Stimulated activated CD4-positive, alpha-beta T cell treated with anti-CD3 and anti-CD28 coated beads, Interleukin-1b, Interleukin-23, amount 100 ng/mL, for 48 hours (primary cell): ENCODE data around the gene YEATS2.

Experiments used
- DNase-seq: peaks from one replicate; pipeline ENCODE4 v3.0.0-alpha.2; 2020

The YEATS2 gene

DNA sequence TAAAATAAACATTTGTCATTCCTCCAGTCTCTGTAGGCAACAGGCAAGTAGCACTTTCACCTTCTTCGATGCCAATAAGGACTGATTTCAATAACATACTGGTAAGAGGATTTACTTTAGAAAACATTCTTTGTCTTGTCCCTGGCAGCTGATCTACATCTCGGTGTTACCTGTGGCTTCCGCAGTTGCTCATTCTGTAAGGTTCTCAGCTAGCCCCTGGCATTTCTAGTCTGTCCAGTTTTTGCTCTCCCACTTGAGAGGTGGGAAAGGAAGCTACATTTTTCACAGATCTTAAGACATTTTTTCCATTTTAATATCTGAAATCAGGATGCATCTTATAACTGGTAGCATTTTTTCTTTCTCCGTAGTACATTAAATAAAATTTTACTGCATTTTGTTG is 147.5 kb downstream of the YEATS2 start:
- DNase-seq: no peak

DNA sequence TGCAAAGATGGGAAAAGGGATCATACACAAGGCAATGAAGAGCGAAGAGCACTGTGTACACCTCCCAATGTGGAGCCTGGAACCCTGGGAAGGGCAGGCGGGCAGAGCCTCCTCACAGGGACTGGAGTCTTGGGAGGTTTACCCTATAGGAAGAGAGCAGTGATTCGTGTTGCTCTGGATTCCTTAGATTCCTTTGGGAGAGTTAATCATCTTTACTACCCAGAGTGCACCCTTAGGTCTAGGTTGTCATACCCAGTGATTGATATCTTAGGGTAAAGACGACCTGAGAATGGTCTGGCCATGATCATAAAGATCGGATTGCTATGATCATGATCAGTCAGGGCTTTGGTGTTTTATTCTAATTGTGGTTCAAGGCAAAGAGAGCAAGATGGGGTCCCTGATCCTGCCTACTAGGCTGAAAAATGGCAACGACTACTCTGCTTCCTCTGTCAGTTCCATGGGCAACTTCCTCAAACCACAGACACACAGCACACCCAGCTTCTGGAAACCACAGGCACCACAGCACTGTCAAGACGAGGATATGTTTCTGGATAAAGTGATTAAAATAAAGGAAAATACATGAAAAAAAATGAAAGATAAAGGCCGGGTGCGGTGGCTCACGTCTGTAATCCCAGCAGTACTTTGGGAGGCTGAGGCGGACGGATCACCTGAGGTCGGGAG is 148.2 kb downstream of the YEATS2 start:
- DNase-seq: no peak

DNA sequence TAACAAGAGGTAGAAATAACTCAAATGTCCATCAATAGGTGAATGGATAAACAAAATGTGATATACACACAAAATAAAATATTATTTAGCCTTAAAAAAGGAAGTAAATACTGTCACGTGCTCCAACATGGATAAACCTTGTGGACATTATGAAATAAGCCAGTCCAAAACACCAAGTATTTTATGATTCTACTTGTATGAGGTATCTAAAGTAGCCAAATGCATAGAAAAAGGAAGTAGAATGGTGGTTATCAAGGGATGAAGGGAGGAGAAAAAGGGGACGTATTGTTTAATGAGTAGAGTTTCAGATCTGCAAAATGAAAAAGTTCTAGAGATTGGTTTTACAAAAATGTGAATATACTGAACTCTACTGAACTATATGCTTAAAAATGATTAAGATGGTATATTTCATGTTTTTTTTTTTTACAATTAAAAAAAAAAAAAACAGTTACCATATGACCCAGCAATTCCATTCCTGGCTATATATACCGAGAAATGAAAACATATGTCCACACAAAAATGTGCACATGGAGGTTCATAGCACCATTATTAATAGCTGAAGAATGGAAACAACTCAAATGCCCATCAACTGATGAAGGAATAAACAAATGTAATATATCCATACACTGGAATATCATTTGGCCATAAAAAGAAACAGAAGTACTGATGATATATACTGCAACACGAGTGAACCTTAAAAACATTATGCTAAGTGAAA is 156.9 kb downstream of the YEATS2 start:
- no peak for DNase-seq

DNA sequence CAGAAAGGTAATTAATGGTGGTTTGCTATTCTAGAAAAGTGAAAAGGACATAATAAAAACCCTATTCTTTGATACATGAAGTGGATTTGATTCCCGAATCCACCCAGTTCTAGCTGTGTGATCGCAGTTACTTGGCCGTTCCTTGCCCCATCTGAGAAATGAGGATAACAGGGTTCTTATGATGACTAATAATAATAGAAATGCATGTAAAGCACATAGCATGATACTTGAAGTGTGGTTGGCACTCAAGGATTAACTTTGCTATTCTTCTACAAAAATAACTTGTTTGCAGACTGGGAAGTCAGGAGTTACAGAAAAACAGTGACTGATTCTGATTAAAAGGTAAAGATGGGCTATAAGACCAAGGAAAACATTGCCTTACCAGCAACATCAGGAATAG is 160.3 kb downstream of the YEATS2 start:
- no peak for DNase-seq
